Liver (tissue), 9 donors: Measurements from ENCODE around the gene DNAAF5. TPM values are rescaled to one million over a fixed set of nuclear protein-coding genes. Genes with fewer than 3 reads are reported as not detected.

Source experiments
- DNase-seq: peaks from one replicate; pipeline ENCODE4 v3.0.0-alpha.2; 2017; ENCODE audit warnings: low spot score
- H3K27ac ChIP-seq, 2 donors: one replicate each; pipeline ENCODE4 v1.7.0; 2013; ENCODE audit warnings: inconsistent platforms in 2 of 2, low read length in 2 of 2, control low read depth in 1 of 2, low read depth in 1 of 2, mild to moderate bottlenecking in 1 of 2
- H3K27me3 ChIP-seq, 4 donors: one replicate each; pipeline versions ENCODE4 v1.6.1 to v1.7.0; 2013; ENCODE audit warnings: low read length in 3 of 4, inconsistent platforms in 1 of 4, mild to moderate bottlenecking in 1 of 4, moderate library complexity in 1 of 4; ENCODE audit not compliant: control insufficient read depth in 4 of 4, insufficient read depth in 4 of 4
- H3K36me3 ChIP-seq, 4 donors: one replicate each; pipeline versions ENCODE4 v1.6.1 to v1.7.0; 2013; ENCODE audit warnings: low read length in 3 of 4, mild to moderate bottlenecking in 3 of 4, low read depth in 1 of 4, moderate library complexity in 1 of 4; ENCODE audit not compliant: control insufficient read depth in 4 of 4, insufficient read depth in 3 of 4
- H3K4me1 ChIP-seq, 4 donors: one replicate each; pipeline versions ENCODE4 v1.6.1 to v1.7.0; 2013; ENCODE audit warnings: low read length in 3 of 4, mild to moderate bottlenecking in 3 of 4, moderate library complexity in 1 of 4; ENCODE audit not compliant: control insufficient read depth in 4 of 4, insufficient read depth in 4 of 4
- H3K4me3 ChIP-seq, 3 donors: one replicate each; pipeline versions ENCODE4 v1.6.1 to v1.7.0; 2013; ENCODE audit warnings: low read length in 3 of 3, control low read depth in 1 of 3, low read depth in 1 of 3, mild to moderate bottlenecking in 1 of 3
- H3K9ac ChIP-seq, 2 donors: one replicate each; pipeline ENCODE4 v1.7.0; 2013; ENCODE audit warnings: low read length in 2 of 2, mild to moderate bottlenecking in 2 of 2, moderate library complexity in 2 of 2, control low read depth in 1 of 2, low read depth in 1 of 2
- H3K9me3 ChIP-seq, 4 donors: one replicate each; pipeline versions ENCODE4 v1.6.1 to v1.7.0; 2013; ENCODE audit warnings: low read length in 3 of 4; ENCODE audit not compliant: control insufficient read depth in 4 of 4
- CTCF ChIP-seq: fragments of 150-350 bp; IDR thresholded peaks from 2 replicates; pipeline ENCODE4 v1.5.1; 2017; ENCODE audit warnings: improper control_type of control experiment, low read depth, low read length; ENCODE audit not compliant: missing input control
- EGR1 ChIP-seq, 2 donors: IDR thresholded peaks; 2 replicates each; pipeline ENCODE4 v1.6.1; 2016 to 2018; ENCODE audit warnings: antibody characterized with exemption in 2 of 2, low read depth in 2 of 2
- FOXA2 ChIP-seq: IDR thresholded peaks from 2 replicates; pipeline ENCODE4 v1.6.1; 2016; ENCODE audit warnings: antibody characterized with exemption
- GABPA ChIP-seq, 2 donors: IDR thresholded peaks in 1 of 2; conservative IDR thresholded peaks in 1 of 2; 2 replicates each; pipeline ENCODE4 v1.6.1; 2016; ENCODE audit warnings: antibody characterized with exemption in 2 of 2, mild to moderate bottlenecking in 1 of 2, moderate library complexity in 1 of 2
- HNF4A ChIP-seq, 2 donors: conservative IDR thresholded peaks; 2 replicates each; pipeline ENCODE4 v1.6.1; 2016; ENCODE audit warnings: antibody characterized with exemption in 2 of 2, mild to moderate bottlenecking in 2 of 2
- HNF4G ChIP-seq: IDR thresholded peaks from 2 replicates; pipeline ENCODE4 v1.6.1; 2016; ENCODE audit warnings: antibody characterized with exemption
- JUND ChIP-seq, 2 donors: IDR thresholded peaks; 2 replicates each; pipeline ENCODE4 v1.6.1; 2016; ENCODE audit warnings: antibody characterized with exemption in 2 of 2
- NR2F2 ChIP-seq: IDR thresholded peaks from 2 replicates; pipeline ENCODE4 v1.6.1; 2016; ENCODE audit warnings: antibody characterized with exemption
- RAD21 ChIP-seq, 2 donors: IDR thresholded peaks; 2 replicates each; pipeline ENCODE4 v1.6.1; 2016; ENCODE audit warnings: antibody characterized with exemption in 2 of 2, mild to moderate bottlenecking in 2 of 2
- REST ChIP-seq: IDR thresholded peaks from 2 replicates; pipeline ENCODE4 v1.6.1; 2016; ENCODE audit warnings: antibody characterized with exemption, mild to moderate bottlenecking
- RXRA ChIP-seq, 2 donors: IDR thresholded peaks; 2 replicates each; pipeline ENCODE4 v1.6.1; 2017 to 2018; ENCODE audit warnings: antibody characterized with exemption in 2 of 2, mild to moderate bottlenecking in 1 of 2
- SP1 ChIP-seq: IDR thresholded peaks from 2 replicates; pipeline ENCODE4 v1.6.1; 2018; ENCODE audit warnings: antibody characterized with exemption, mild to moderate bottlenecking
- TAF1 ChIP-seq: conservative IDR thresholded peaks from 2 replicates; pipeline ENCODE4 v1.6.1; 2016; ENCODE audit warnings: antibody characterized with exemption, mild to moderate bottlenecking
- YY1 ChIP-seq: IDR thresholded peaks from 2 replicates; pipeline ENCODE4 v1.6.1; 2016; ENCODE audit warnings: antibody characterized with exemption, mild to moderate bottlenecking
- ZBTB33 ChIP-seq: IDR thresholded peaks from 2 replicates; pipeline ENCODE4 v1.6.1; 2016; ENCODE audit warnings: antibody characterized with exemption
- WGBS: extraction: QIAGEN DNeasy Blood & Tissue Kit; methylation state at CpG from one replicate; pipeline ENCODE4 v1.1.7; 2013; 5-methylcytosine and 5-hydroxymethylcytosine counted together
- polyA plus RNA-seq, 2 donors: library from polyadenylated mRNA; stranded (reverse) in 1 of 2; unstranded in 1 of 2; fragments of 200-250 nt in 1 of 2; fragments of >200 nt in 1 of 2; fragmentation: Nextera tagmentation in 1 of 2; extraction: Ambion mirVana in 1 of 2; gene quantifications; one replicate each; pipeline versions ENCODE4 v1.2.1 to v1.2.3, GENCODE V29; 2013 to 2015
- total RNA-seq, 2 donors: library from RNA; depleted of rRNA; stranded (reverse); fragments of >200 nt; gene quantifications; one replicate each; pipeline ENCODE4 v1.2.3, GENCODE V29; 2014
- donor health status: healthy.
- donor health status: healthy.
- donor health status: healthy.
- donor health status: healthy.
- donor health status: healthy.

Gene DNAAF5
- total and polyA plus RNA-seq, 4 donors, result 3.1 to 11.1 (median 9.5) TPM

DNA sequence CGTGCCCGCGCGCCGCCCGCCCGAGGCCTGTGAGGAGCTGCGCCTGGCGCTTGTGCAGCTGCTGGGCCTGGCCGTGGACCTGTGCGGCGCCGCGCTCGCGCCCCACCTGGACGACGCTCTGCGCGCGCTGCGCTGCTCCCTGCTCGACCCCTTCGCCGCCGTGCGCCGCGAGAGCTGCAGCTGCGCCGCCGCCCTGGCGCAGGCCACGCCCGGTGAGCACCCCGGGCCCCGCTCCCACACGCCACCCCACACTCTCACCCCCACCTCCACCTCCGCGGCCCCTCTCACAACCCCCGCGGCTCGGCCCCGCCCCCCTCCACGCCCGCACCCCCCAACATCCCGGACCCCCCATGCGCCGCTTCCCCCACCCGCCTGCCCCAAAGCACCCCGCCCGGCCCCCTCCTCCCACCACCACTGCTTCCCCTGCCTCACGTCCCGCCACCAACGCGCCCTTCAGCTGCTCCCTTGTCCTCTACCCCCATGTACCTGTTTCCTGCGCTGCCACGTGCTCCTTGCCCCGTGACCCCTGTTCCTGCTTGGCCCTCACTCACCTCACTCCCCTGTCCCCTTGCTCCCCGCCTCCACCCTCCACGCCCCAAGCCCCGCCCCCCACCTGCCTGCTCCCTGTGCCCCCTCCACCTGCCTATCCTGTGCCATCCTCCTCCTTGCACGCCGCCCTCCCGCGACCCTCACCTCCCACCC lies 756 bp downstream of the DNAAF5 start, which contains the start of gene PRKAR1B:
Gene PRKAR1B, minus strand, starts transcription at position 178 of the 702 bp plus-strand sequence. CDS start 15,776 bp downstream, outside the sequence.
- Histone ChIP-seq H3K27ac (peak within 1 kb of the TSS; percentile 52 to 61), H3K27me3 (no peaks in the 10 kb centered on the region), H3K4me3 (peak within 1 kb of the TSS; percentile 81 to 93 (median 84)), H3K4me1 (peaks cover 9 to 19% (median 13%) of the 10 kb centered on the region in 4 donors), H3K36me3 (peaks cover 0 to 6% (median 4%) of the 10 kb centered on the region in 4 donors), H3K9me3 (no peaks in the 10 kb centered on the region), H3K9ac (peak within 1 kb of the TSS in 1 of 2 donors; percentile 23)
- no peak for DNase-seq
- 2% methylated on average over 66 of the region's 66 CpGs for WGBS
- TF ChIP-seq JUND (IDR thresholded peaks at IDR 0.05), result no peak
- no peak for TF ChIP-seq FOXA2
- no peak for TF ChIP-seq EGR1 (IDR thresholded peaks at IDR 0.05; ENCODE audit: low read depth in 2 of 2)
- TF ChIP-seq YY1, result no peak
- no peak for TF ChIP-seq ZBTB33
- no peak for TF ChIP-seq RAD21 (IDR thresholded peaks at IDR 0.05)
- no peak for TF ChIP-seq NR2F2

GRCh38 chr7:727806-728460 lies 1.4 kb downstream of the DNAAF5 start:
- peaks cover 0 to 6% (median 2%) of the 10 kb centered on the region in 4 donors for H3K36me3 ChIP-seq
- WGBS, result 51% methylated on average over 21 of the region's 21 CpGs
- no peaks in the 10 kb centered on the region for H3K27me3 ChIP-seq
- H3K4me3 ChIP-seq, result peak overlapping the region in 1 of 3 donors; percentile 93
- peaks cover 9 to 21% (median 14%) of the 10 kb centered on the region in 4 donors for H3K4me1 ChIP-seq
- no peak overlapping the region for H3K9ac ChIP-seq
- H3K9me3 ChIP-seq, result no peaks in the 10 kb centered on the region
- DNase-seq, result no peak
- TF ChIP-seq HNF4A (conservative IDR thresholded peaks at IDR 0.05), result no peak
- TF ChIP-seq TAF1, result no peak
- no peak for TF ChIP-seq RXRA (IDR thresholded peaks at IDR 0.05)
- no peak for TF ChIP-seq FOXA2
- no peak for TF ChIP-seq YY1
- TF ChIP-seq REST, result no peak
- TF ChIP-seq SP1, result no peak
- no peak for TF ChIP-seq HNF4G
- TF ChIP-seq NR2F2, result no peak
- no peak for TF ChIP-seq GABPA (IDR thresholded peaks at IDR 0.05 in 1 of 2, conservative IDR thresholded peaks at IDR 0.05 in 1 of 2)
- TF ChIP-seq CTCF, result no peak
- H3K27ac ChIP-seq, result no peak overlapping the region
